ENCODE measurements around the gene CRB1. TPM values are rescaled to one million over a fixed set of nuclear protein-coding genes. Genes with fewer than 3 reads are reported as not detected.

Gene CRB1
- total RNA-seq, 1 donor from 2014 or later = 2.6 TPM

DNA sequence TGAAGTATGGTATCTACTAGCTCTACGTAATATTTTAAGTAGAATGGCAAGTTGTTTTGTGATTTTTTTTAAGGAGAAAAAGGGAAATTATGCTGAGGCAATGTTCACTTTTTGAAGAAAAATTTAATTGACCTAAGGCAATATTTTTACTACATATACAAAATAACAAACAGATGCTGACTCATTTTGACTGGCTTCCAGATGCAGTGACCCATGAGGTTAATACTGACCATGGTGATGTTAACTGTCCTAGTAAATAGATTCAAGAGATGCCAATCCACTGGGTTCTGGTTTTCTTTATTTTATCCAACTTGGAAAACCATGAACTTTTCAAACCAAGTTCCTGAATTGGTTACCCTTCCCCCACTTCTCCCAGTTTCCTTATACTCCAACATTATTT, 154.9 kb downstream of the CRB1 start:
- Histone ChIP-seq H3F3A (ENCODE audit: low read depth) (no peaks in the 10 kb centered on the region), H4K20me1 (ENCODE audit: low read depth) (no peaks in the 10 kb centered on the region), H3K4me1 (no peaks in the 10 kb centered on the region), H3K36me3 (no peaks in the 10 kb centered on the region), H3K27me3 (no peaks in the 10 kb centered on the region), H3K4me3 (no peak overlapping the region), H3K4me2 (no peak overlapping the region), H3K9me3 (ENCODE audit: low read depth) (no peaks in the 10 kb centered on the region), H3K9ac (no peak overlapping the region), H2AFZ (replicated peaks) (no peak overlapping the region), H3K27ac (no peak overlapping the region), H3K79me2 (ENCODE audit: low read depth) (no peaks in the 10 kb centered on the region)
- DNase-seq (ENCODE audit: low spot score) = no peak
- Mint-ChIP-seq H3K36me3 (no peaks in the 10 kb centered on the region), H3K27ac (no peak overlapping the region), H3K9me3 (no peaks in the 10 kb centered on the region), H3K27me3 (ENCODE audit: insufficient read depth, low read depth) (no peaks in the 10 kb centered on the region), H3K4me3 (no peak overlapping the region), H3K4me1 (no peaks in the 10 kb centered on the region)
- TF ChIP-seq, protein P1, sequence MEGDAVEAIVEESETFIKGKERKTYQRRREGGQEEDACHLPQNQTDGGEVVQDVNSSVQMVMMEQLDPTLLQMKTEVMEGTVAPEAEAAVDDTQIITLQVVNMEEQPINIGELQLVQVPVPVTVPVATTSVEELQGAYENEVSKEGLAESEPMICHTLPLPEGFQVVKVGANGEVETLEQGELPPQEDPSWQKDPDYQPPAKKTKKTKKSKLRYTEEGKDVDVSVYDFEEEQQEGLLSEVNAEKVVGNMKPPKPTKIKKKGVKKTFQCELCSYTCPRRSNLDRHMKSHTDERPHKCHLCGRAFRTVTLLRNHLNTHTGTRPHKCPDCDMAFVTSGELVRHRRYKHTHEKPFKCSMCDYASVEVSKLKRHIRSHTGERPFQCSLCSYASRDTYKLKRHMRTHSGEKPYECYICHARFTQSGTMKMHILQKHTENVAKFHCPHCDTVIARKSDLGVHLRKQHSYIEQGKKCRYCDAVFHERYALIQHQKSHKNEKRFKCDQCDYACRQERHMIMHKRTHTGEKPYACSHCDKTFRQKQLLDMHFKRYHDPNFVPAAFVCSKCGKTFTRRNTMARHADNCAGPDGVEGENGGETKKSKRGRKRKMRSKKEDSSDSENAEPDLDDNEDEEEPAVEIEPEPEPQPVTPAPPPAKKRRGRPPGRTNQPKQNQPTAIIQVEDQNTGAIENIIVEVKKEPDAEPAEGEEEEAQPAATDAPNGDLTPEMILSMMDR (IDR thresholded peaks at IDR 0.05) = no peak
- no peak for TF ChIP-seq EZH2 (IDR thresholded peaks at IDR 0.05)
- no peak for TF ChIP-seq EZH2phosphoT487 (IDR thresholded peaks at IDR 0.05)

DNA sequence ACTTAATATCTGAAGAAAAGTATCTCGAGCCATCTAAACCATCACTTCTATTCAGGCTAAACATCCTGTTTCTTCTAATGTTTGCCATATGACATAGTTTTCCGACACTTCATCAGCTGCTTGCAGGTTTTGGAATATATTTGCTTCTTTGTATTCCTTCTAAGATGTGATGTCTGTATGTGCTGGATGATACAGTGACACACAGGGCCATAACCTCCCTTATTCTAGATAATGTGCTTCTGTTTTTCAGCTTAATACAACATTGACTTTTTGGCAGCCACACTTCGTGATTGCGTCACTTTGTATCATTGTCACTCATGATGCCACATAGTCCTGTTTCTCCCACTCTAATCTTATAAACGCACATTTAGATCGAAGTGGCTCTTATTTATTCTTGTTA, 156.3 kb downstream of the CRB1 start:
- Histone ChIP-seq H3K27ac (no peak overlapping the region), H3K36me3 (no peaks in the 10 kb centered on the region), H2AFZ (replicated peaks) (no peak overlapping the region), H3K27me3 (no peaks in the 10 kb centered on the region), H4K20me1 (ENCODE audit: low read depth) (no peaks in the 10 kb centered on the region), H3K4me2 (no peak overlapping the region), H3K79me2 (ENCODE audit: low read depth) (no peaks in the 10 kb centered on the region), H3K9ac (no peak overlapping the region), H3K4me3 (no peak overlapping the region), H3F3A (ENCODE audit: low read depth) (no peaks in the 10 kb centered on the region), H3K4me1 (no peaks in the 10 kb centered on the region), H3K9me3 (ENCODE audit: low read depth) (no peaks in the 10 kb centered on the region)
- H3K36me3 Mint-ChIP-seq = no peaks in the 10 kb centered on the region
- H3K4me1 Mint-ChIP-seq = no peaks in the 10 kb centered on the region
- TF ChIP-seq EZH2phosphoT487 (IDR thresholded peaks at IDR 0.05) (no peak), EZH2 (IDR thresholded peaks at IDR 0.05) (no peak)
- TF ChIP-seq, protein P1 (IDR thresholded peaks at IDR 0.05) = no peak
- H3K4me3 Mint-ChIP-seq = no peak overlapping the region
- no peaks in the 10 kb centered on the region for H3K9me3 Mint-ChIP-seq
- DNase-seq (ENCODE audit: low spot score) = no peak
- no peaks in the 10 kb centered on the region for H3K27me3 Mint-ChIP-seq (ENCODE audit: insufficient read depth, low read depth)
- H3K27ac Mint-ChIP-seq = no peak overlapping the region

DNA sequence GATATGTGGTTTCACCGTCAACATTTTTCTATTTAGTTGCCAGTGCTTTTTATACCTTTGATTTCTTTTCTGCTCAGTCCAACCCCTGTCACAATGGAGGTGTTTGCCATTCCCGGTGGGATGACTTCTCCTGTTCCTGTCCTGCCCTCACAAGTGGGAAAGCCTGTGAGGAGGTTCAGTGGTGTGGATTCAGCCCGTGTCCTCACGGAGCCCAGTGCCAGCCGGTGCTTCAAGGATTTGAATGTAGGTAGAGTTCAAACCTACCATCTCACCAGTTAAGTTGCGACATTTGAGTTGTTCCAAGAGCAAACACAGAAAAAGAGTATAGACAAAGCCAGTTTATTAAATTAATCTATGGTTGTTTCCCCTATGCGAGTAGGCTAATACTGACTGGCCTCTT, 161.3 kb downstream of the CRB1 start:
- DNase-seq (ENCODE audit: low spot score) = no peak
- Histone ChIP-seq H3K9ac (no peak overlapping the region), H3K4me1 (no peaks in the 10 kb centered on the region), H3K4me3 (no peak overlapping the region), H3K36me3 (no peaks in the 10 kb centered on the region), H3F3A (ENCODE audit: low read depth) (no peaks in the 10 kb centered on the region), H2AFZ (replicated peaks) (no peak overlapping the region), H3K27ac (no peak overlapping the region), H4K20me1 (ENCODE audit: low read depth) (no peaks in the 10 kb centered on the region), H3K9me3 (ENCODE audit: low read depth) (no peaks in the 10 kb centered on the region), H3K27me3 (no peaks in the 10 kb centered on the region), H3K4me2 (no peak overlapping the region), H3K79me2 (ENCODE audit: low read depth) (no peaks in the 10 kb centered on the region)
- no peaks in the 10 kb centered on the region for H3K36me3 Mint-ChIP-seq
- H3K27ac Mint-ChIP-seq = no peak overlapping the region
- H3K4me3 Mint-ChIP-seq = no peak overlapping the region
- TF ChIP-seq EZH2 (IDR thresholded peaks at IDR 0.05) (no peak), EZH2phosphoT487 (IDR thresholded peaks at IDR 0.05) (no peak)
- TF ChIP-seq, protein P1 (IDR thresholded peaks at IDR 0.05) = no peak
- H3K4me1 Mint-ChIP-seq = no peaks in the 10 kb centered on the region
- H3K27me3 Mint-ChIP-seq (ENCODE audit: insufficient read depth, low read depth) = no peaks in the 10 kb centered on the region
- H3K9me3 Mint-ChIP-seq = no peaks in the 10 kb centered on the region

Measured in neural progenitor cell (in vitro differentiated cells).